ENCODE measurements around the gene KLHL2. TPM values are rescaled to one million over a fixed set of nuclear protein-coding genes. Genes with fewer than 3 reads are reported as not detected.
A peak's percentile ranks its signal among the peaks of the same experiment; 100 is the strongest.
"Not testable (repeated sequence)": the region's sequence is repeated elsewhere in the genome, so short reads cannot be mapped to it uniquely, and the experiment has no call there.

The KLHL2 gene
- total RNA-seq, 1 donor from 2014 or later: 10.6 TPM

DNA sequence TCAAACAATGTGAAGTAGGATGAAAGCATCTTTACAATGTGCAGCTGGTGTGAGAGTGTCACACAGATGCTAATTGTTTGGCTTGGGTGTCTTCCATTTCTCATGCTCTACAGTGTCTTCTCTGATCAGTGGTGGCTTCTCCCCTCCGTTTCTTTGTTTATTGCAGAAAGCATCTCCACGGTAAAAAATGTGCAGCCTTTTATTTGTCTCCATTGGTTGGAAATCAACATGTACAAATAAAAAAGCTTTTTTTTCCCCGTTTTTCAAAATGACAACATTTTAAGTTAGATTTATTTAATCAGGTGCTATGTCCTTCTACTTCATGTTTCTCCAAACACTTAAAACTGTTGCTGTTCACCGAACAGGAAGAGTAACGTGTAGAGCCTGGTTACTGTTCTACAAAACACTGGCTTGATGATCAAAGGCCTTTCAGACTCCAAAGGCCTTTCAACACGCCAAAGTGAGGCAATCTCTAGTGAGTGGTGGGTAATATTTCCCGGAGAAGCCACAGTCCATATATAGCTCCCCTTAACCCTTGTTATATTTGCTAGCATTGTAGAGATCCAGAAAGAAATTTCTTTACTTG lies 48.8 kb downstream of the KLHL2 start:
- H3K4me1 Mint-ChIP-seq (ENCODE audit: unreplicated experiment): peaks cover 18% of the 10 kb centered on the region
- H3K36me3 Mint-ChIP-seq (ENCODE audit: low read depth, unreplicated experiment): not testable (repeated sequence)

DNA sequence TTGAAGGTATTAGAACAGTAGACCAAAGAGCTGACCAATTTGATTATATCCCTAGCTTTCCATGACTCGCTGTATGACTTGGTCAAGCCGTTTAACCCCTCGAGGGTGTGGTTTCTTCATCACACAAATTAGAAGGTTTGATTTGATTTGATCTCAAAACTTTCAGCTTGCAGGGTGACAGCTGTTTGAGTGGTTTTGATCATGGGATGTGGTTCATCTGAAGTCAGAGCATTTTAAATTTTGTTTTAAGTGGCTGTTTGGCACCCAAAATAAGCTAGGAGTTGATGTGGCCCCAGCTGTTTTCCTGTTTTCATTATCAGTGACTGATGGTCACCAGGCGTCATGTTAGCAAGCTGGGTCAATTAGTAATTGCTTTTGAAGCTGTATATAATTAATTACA lies 52.4 kb downstream of the KLHL2 start:
- H3K9me3 Mint-ChIP-seq (ENCODE audit: unreplicated experiment); H3K27me3 Mint-ChIP-seq (ENCODE audit: unreplicated experiment); H3K36me3 Mint-ChIP-seq (ENCODE audit: low read depth, unreplicated experiment); DNase-seq (ENCODE audit: low spot score); H3K27ac Mint-ChIP-seq (ENCODE audit: unreplicated experiment); H3K4me3 Mint-ChIP-seq (ENCODE audit: unreplicated experiment): not testable (repeated sequence)
- H3K4me1 Mint-ChIP-seq (ENCODE audit: unreplicated experiment): peaks cover 16% of the 10 kb centered on the region

More for the DNA sequence above, 48.8 kb downstream of the KLHL2 start:
- H3K4me3 Mint-ChIP-seq (ENCODE audit: unreplicated experiment); H3K27me3 Mint-ChIP-seq (ENCODE audit: unreplicated experiment); H3K27ac Mint-ChIP-seq (ENCODE audit: unreplicated experiment); H3K9me3 Mint-ChIP-seq (ENCODE audit: unreplicated experiment); DNase-seq (ENCODE audit: low spot score): not testable (repeated sequence)

DNA sequence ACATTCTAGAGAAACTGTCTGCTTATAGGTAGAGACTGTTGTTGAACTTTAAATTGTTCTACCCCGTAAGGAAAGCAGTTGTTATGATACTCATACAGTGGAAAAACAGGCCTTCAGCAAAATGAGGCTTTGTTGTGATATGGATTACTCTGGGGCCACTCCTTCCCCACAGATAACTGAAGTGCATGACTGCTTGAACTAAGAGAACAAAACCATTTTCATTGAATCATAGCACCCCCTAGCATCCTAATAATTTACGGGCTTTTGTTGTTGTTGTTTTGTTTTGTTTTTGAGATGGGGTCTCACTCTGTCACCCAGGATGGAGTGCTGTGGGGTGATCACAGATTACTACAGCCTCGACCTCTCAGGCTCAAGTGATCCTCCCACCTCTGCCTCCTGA lies 54.9 kb downstream of the KLHL2 start:
- not testable (repeated sequence) for DNase-seq (ENCODE audit: low spot score); H3K4me1 Mint-ChIP-seq (ENCODE audit: unreplicated experiment); H3K27ac Mint-ChIP-seq (ENCODE audit: unreplicated experiment); H3K4me3 Mint-ChIP-seq (ENCODE audit: unreplicated experiment); H3K36me3 Mint-ChIP-seq (ENCODE audit: low read depth, unreplicated experiment); H3K27me3 Mint-ChIP-seq (ENCODE audit: unreplicated experiment); H3K9me3 Mint-ChIP-seq (ENCODE audit: unreplicated experiment)

DNA sequence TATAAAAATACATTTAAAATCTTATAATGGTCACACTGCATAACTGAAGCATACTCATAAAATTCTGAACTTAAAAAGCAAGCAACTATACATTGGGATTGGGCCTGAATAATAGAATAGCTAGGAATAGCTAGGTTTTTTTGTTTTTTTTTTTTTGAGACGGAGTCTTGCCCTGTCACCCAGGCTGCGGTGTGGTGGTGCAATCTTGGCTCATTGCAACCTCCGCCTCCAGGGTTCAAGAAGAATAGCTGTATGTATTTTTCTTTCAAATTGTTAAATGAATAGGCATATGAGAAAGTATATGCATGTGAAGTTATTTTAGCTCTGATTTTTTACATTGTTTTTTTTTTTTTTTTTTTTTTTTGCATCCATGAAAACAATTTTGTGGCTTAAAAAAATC lies 56.1 kb downstream of the KLHL2 start:
- not testable (repeated sequence) for H3K27me3 Mint-ChIP-seq (ENCODE audit: unreplicated experiment); H3K4me1 Mint-ChIP-seq (ENCODE audit: unreplicated experiment); H3K9me3 Mint-ChIP-seq (ENCODE audit: unreplicated experiment); H3K27ac Mint-ChIP-seq (ENCODE audit: unreplicated experiment); H3K36me3 Mint-ChIP-seq (ENCODE audit: low read depth, unreplicated experiment); DNase-seq (ENCODE audit: low spot score); H3K4me3 Mint-ChIP-seq (ENCODE audit: unreplicated experiment)

DNA sequence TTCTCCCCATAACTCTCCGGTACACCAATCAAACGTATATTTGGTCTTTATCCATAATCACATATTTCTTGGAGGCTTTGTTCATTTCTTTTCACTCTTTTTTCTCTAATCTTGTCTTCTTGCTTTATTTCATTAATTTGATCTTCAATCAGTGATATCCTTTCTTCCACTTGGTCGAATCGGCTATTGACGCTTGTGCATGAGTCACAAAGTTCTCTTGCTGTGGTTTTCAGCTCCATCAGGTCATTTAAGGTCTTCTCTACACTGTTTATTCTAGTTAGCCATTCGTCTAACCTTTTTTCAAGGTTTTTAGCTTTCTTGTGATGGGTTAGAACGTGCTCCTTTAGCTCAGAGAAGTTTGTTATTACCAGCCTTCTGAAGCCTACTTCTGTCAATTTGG lies 62.6 kb downstream of the KLHL2 start:
- H3K4me1 Mint-ChIP-seq (ENCODE audit: unreplicated experiment); DNase-seq (ENCODE audit: low spot score); H3K27ac Mint-ChIP-seq (ENCODE audit: unreplicated experiment); H3K27me3 Mint-ChIP-seq (ENCODE audit: unreplicated experiment); H3K9me3 Mint-ChIP-seq (ENCODE audit: unreplicated experiment): not testable (repeated sequence)
- Mint-ChIP-seq H3K4me3 (ENCODE audit: unreplicated experiment) (peak overlapping the region; percentile 6), H3K36me3 (ENCODE audit: low read depth, unreplicated experiment) (peaks cover 13% of the 10 kb centered on the region)

DNA sequence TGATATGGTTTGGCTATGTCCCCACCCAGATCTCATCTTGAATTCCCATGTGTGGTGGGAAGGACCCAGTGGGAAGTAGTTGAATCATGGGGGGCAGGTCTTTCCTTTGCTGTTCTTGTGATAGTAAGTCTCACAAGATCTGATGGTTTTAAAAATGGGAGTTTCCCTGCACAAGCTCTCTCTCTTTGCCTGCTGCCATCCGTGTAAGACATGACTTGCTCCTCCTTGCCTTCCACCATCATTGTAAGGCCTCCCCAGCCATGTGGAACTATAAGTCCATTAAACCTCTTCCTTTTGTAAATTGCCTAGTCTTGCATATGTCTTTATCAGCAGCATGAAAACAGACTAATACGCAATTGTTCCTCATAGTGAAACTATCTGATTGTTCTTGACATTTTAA lies 66.1 kb downstream of the KLHL2 start:
- H3K27ac Mint-ChIP-seq (ENCODE audit: unreplicated experiment); H3K4me1 Mint-ChIP-seq (ENCODE audit: unreplicated experiment); H3K4me3 Mint-ChIP-seq (ENCODE audit: unreplicated experiment); H3K27me3 Mint-ChIP-seq (ENCODE audit: unreplicated experiment); DNase-seq (ENCODE audit: low spot score); H3K9me3 Mint-ChIP-seq (ENCODE audit: unreplicated experiment): not testable (repeated sequence)
- peaks cover 13% of the 10 kb centered on the region for H3K36me3 Mint-ChIP-seq (ENCODE audit: low read depth, unreplicated experiment)

DNA sequence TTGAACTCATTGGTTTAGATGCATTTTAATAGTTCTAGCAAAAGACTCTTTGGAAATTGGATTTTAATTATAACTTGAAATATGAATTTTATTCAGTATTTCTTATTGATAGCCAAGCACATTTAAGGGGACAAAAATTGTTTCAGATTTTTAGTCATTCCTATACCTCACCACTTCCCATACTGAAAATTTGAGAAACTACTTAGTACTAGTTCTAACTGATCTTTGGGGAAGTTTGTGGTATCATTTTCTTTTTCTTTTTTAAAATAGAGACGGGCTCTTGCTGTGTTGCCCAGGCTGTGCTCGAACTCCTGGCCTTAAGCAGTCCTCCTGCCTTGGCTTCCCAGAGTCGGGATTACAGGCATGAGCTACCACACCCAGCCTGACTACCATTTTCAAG lies 68.0 kb downstream of the KLHL2 start:
- H3K27ac Mint-ChIP-seq (ENCODE audit: unreplicated experiment); H3K36me3 Mint-ChIP-seq (ENCODE audit: low read depth, unreplicated experiment); H3K9me3 Mint-ChIP-seq (ENCODE audit: unreplicated experiment); H3K27me3 Mint-ChIP-seq (ENCODE audit: unreplicated experiment); DNase-seq (ENCODE audit: low spot score); H3K4me3 Mint-ChIP-seq (ENCODE audit: unreplicated experiment); H3K4me1 Mint-ChIP-seq (ENCODE audit: unreplicated experiment): not testable (repeated sequence)

DNA sequence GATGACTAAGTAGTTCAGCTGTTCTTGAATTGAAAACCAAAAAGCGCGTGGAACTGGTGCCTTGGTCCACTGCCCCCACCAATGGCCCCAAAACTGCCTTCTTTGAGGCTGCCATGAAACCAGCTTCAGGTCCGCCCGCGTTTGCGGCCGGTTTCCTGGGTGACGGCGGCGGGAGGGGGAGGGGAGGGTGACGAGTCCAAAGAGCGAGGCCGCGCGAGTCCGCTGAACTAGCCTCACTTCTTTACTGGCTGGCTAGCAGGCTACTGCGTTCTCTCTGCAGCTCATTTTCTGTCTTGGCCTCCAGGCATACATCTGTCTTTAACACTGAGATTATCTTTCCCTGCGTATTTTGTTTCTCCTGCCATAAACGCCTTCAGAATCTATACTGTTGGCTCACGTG lies 72.2 kb downstream of the KLHL2 start:
- H3K9me3 Mint-ChIP-seq (ENCODE audit: unreplicated experiment); H3K4me1 Mint-ChIP-seq (ENCODE audit: unreplicated experiment); H3K27me3 Mint-ChIP-seq (ENCODE audit: unreplicated experiment); DNase-seq (ENCODE audit: low spot score); H3K27ac Mint-ChIP-seq (ENCODE audit: unreplicated experiment); H3K4me3 Mint-ChIP-seq (ENCODE audit: unreplicated experiment): not testable (repeated sequence)
- H3K36me3 Mint-ChIP-seq (ENCODE audit: low read depth, unreplicated experiment): peaks cover 14% of the 10 kb centered on the region

DNA sequence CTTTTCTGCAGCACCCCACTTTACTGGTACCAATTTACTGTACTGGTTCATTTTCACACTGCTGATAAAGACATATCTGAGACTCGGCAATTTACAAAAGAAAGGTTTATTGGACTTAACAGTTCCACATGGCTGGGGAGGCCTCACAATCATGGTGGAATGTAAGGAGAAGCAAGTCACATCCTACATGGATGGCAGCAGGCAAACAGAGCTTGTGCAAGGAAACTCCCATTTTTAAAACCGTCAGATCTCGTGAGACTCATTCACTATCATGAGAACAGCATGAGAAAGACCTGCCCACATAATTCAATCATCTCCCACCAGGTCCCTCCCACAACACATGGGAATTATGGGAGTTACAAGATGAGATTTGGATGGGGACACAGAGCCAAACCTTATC lies 77.3 kb downstream of the KLHL2 start:
- not testable (repeated sequence) for H3K27me3 Mint-ChIP-seq (ENCODE audit: unreplicated experiment); H3K4me3 Mint-ChIP-seq (ENCODE audit: unreplicated experiment); H3K4me1 Mint-ChIP-seq (ENCODE audit: unreplicated experiment); H3K9me3 Mint-ChIP-seq (ENCODE audit: unreplicated experiment); H3K27ac Mint-ChIP-seq (ENCODE audit: unreplicated experiment); DNase-seq (ENCODE audit: low spot score)
- H3K36me3 Mint-ChIP-seq (ENCODE audit: low read depth, unreplicated experiment): peaks cover 18% of the 10 kb centered on the region

DNA sequence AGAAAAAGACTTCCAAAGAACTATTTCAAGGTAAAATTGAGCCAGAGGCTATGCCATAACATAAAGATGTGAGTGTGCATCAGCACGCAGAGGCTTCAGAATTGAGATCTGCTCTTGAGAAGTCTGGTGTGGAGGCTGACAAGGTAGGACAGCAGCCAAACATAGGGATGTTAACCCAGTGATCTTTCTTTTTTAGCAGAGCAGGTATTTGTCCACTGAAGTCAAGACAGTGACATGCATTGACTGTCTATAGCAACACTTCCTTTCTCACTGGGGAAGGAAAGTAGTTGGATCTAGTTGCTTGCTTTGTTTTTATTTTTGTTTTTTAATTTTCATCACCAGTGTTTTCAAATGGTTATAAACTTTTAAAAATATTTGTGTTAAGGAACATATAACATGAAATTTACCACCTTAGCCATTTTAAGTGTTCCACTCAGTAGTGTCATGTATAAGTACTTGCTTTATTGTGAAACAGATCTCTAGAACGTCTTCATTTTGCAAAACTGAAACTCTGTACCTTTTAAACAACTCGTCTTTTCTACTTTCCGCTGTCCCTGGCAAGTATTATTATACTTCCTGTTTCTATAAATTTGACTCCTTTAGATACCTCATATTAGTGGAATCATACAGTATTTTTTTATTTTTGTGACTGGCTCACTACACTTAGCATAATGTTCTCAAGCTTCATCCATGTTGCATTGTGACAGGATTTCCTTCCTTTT lies 79.4 kb downstream of the KLHL2 start:
- not testable (repeated sequence) for H3K27ac Mint-ChIP-seq (ENCODE audit: unreplicated experiment)

More for the DNA sequence above, 79.4 kb downstream of the KLHL2 start:
- not testable (repeated sequence) for H3K4me3 Mint-ChIP-seq (ENCODE audit: unreplicated experiment); H3K9me3 Mint-ChIP-seq (ENCODE audit: unreplicated experiment); H3K27me3 Mint-ChIP-seq (ENCODE audit: unreplicated experiment); H3K4me1 Mint-ChIP-seq (ENCODE audit: unreplicated experiment); DNase-seq (ENCODE audit: low spot score)
- peaks cover 17% of the 10 kb centered on the region for H3K36me3 Mint-ChIP-seq (ENCODE audit: low read depth, unreplicated experiment)
